Right atrium auricular region (tissue), 2 donors: ENCODE measurements around the gene PIRT. TPM values are rescaled to one million over a fixed set of nuclear protein-coding genes. Genes with fewer than 3 reads are reported as not detected.
"Not testable (repeated sequence)": the region's sequence is repeated elsewhere in the genome, so short reads cannot be mapped to it uniquely, and the experiment has no call there.

ENCODE experiments used
- DNase-seq: peaks from one replicate; pipeline ENCODE4 v3.0.0-alpha.2; 2019; ENCODE audit warnings: low spot score
- H3K27ac ChIP-seq, 2 donors: fragments of 200-600 bp; sonication (generic); 1 replicate in 1 of 2; 2 replicates in 1 of 2; pipeline ENCODE4 v1.5.1; 2016 to 2019
- H3K27me3 ChIP-seq, 2 donors: fragments of 200-600 bp; sonication (generic); one replicate each; pipeline versions ENCODE4 v1.5.1 to v1.6.0; 2017 to 2019
- H3K36me3 ChIP-seq: fragments of 200-600 bp; sonication (generic); one replicate; pipeline ENCODE4 v1.5.1; 2016
- H3K4me1 ChIP-seq, 2 donors: fragments of 200-600 bp; sonication (generic); one replicate each; pipeline versions ENCODE4 v1.5.1 to v1.6.0; 2017 to 2019
- H3K4me3 ChIP-seq, 2 donors: fragments of 200-600 bp; sonication (generic); 1 replicate in 1 of 2; 2 replicates in 1 of 2; pipeline ENCODE4 v1.5.1; 2017 to 2019; ENCODE audit warnings: mild to moderate bottlenecking in 1 of 2, moderate library complexity in 1 of 2
- H3K9me3 ChIP-seq, 2 donors: fragments of 200-600 bp; sonication (generic); one replicate each; pipeline ENCODE4 v1.5.1; 2019
- total RNA-seq, 2 donors: library from RNA; depleted of rRNA; stranded (reverse); fragments of >200 nt; gene quantifications; one replicate each; pipeline ENCODE4 v1.1.0, GENCODE V29; 2016
- TF ChIP-seq, protein P1 (sequence below), 2 donors: fragments of 200-600 bp; sonication (generic); IDR thresholded peaks; one replicate each; pipeline ENCODE4 v1.5.1; 2019; ENCODE audit warnings: antibody characterized with exemption in 2 of 2

The PIRT gene
- total RNA-seq, 2 donors from 2014 or later: not detected

DNA sequence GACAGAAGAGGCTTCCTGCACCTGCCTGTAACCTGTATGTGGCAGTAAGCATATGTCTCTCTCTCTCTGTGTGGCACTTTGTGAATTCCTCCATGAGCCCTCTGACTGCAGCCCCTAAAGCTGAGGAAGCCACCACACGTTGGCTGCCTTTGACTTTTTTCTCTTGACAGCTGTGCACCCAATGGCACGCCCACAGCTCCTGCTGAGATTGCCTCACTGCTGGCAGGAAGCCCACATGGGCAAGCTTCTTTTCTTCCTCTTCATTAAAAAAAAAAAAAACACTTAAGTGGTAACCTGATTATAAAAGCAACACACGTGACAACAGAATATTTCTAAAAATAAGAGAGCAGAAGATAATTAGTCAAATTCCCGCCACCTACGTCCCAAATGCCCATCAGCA lies 34.0 kb upstream of the PIRT start:
- DNase-seq: no peak
- Histone ChIP-seq H3K27me3 (peaks cover 0 to 4% of the 10 kb centered on the region in 2 donors), H3K9me3 (peaks cover 0 to 3% of the 10 kb centered on the region in 2 donors)

DNA sequence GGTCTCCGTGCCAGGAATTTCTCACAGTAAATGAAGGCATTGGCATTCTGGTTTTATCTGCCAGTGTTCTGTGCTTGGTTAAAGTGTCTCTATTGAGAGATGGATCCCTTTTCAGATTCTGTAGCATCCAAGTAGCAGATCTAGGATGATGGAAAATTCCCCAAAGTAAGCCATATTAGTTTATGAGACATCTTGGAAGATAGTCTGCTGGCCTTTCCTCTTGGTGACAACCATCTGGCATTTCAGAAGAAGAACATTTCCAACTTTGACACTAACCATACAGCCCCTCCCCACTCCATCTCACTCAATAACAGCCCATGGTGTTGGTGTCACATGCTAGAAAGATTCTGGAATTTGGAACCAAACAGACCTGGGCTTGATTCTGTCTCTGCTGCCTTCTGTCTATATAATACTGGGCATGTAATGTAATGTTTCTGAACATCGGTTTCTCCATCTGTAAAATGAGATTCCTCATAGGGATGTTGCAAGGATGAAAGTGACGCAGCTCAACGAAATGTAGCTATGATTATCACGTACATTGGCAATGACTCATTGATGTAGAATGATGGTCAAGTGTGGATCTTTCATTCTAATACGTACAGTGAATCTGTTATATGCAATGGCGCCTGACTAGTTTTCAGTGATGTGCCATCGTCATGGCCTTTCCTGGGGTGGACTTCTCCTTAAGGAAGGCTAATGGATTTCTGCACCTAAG lies 32.6 kb upstream of the PIRT start:
- TF ChIP-seq, protein P1, sequence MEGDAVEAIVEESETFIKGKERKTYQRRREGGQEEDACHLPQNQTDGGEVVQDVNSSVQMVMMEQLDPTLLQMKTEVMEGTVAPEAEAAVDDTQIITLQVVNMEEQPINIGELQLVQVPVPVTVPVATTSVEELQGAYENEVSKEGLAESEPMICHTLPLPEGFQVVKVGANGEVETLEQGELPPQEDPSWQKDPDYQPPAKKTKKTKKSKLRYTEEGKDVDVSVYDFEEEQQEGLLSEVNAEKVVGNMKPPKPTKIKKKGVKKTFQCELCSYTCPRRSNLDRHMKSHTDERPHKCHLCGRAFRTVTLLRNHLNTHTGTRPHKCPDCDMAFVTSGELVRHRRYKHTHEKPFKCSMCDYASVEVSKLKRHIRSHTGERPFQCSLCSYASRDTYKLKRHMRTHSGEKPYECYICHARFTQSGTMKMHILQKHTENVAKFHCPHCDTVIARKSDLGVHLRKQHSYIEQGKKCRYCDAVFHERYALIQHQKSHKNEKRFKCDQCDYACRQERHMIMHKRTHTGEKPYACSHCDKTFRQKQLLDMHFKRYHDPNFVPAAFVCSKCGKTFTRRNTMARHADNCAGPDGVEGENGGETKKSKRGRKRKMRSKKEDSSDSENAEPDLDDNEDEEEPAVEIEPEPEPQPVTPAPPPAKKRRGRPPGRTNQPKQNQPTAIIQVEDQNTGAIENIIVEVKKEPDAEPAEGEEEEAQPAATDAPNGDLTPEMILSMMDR (IDR thresholded peaks at IDR 0.05): no peak
- peaks cover 0 to 1% of the 10 kb centered on the region in 2 donors for H3K27me3 ChIP-seq
- peaks cover 0 to 3% of the 10 kb centered on the region in 2 donors for H3K9me3 ChIP-seq
- H3K27ac ChIP-seq: no peak overlapping the region
- H3K4me1 ChIP-seq: no peaks in the 10 kb centered on the region
- DNase-seq: no peak
- no peaks in the 10 kb centered on the region for H3K36me3 ChIP-seq
- no peak overlapping the region for H3K4me3 ChIP-seq

More for the DNA sequence above, 34.0 kb upstream of the PIRT start:
- TF ChIP-seq, protein P1 (IDR thresholded peaks at IDR 0.05): no peak
- Histone ChIP-seq H3K27ac (no peak overlapping the region), H3K4me3 (no peak overlapping the region), H3K36me3 (no peaks in the 10 kb centered on the region), H3K4me1 (no peaks in the 10 kb centered on the region)

DNA sequence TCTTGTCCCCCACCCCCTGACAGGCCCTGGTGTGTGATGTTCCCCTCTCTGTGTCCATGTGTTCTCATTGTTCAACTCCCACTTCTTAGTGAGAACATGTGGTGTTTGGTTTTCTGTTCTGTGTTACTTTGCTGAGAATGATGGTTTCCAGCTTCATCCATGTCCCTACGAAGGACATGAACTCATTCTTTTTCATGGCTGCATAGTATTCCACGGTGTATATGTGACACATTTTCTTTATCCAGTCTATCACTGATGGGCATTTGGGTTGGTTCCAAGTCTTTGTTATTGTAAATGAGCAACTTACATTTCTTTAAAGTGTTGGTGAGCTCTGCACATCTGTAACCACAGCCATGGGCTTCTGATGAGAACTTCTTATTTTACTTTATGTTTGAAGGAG lies 30.9 kb upstream of the PIRT start:
- not testable (repeated sequence) for DNase-seq, H3K4me1 ChIP-seq, H3K9me3 ChIP-seq, H3K36me3 ChIP-seq, H3K27me3 ChIP-seq, H3K27ac ChIP-seq, H3K4me3 ChIP-seq

DNA sequence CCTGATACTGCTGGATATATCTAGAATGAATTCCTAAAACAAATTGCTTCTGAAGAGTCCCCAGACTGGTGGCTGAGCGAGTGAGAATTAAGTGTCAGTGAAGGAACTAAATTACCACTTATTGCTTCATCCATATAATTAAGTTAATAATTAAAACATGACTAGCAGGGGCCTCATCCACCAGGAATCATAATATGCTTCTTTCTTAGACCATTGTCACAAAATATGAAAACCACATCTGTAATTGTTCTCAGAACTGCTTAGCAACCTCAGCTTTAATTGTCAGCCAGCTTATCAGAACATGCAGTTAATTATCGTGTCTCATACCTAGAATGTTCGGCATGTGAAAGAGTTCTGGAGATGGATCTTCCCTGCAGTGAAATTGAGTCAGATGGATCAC lies 21.2 kb upstream of the PIRT start:
- Histone ChIP-seq H3K27me3 (no peaks in the 10 kb centered on the region), H3K27ac (no peak overlapping the region), H3K36me3 (no peaks in the 10 kb centered on the region), H3K4me1 (no peaks in the 10 kb centered on the region), H3K9me3 (no peaks in the 10 kb centered on the region), H3K4me3 (no peak overlapping the region)
- TF ChIP-seq, protein P1 (IDR thresholded peaks at IDR 0.05): no peak
- no peak for DNase-seq

DNA sequence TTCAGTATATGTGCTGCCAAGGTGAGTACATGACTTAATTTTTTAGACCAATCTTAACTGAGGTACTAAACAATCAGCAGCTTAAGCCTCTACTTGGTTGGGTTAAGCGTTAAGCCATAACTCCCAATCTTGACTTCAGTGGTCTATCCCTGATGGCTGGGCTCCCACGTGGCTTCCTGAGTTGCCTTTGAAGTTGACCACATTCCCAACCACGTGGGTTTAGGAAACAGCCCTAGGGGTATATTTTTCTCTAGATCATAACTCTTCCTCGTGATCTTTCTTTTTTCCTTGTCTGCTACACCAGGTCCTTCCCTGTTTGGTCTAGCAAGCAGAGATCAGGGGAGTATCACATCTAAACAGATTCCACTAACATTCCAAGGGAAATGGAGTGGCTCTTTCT lies 20.1 kb upstream of the PIRT start:
- no peaks in the 10 kb centered on the region for H3K36me3 ChIP-seq
- TF ChIP-seq, protein P1 (IDR thresholded peaks at IDR 0.05): no peak
- no peaks in the 10 kb centered on the region for H3K9me3 ChIP-seq
- H3K4me1 ChIP-seq: no peaks in the 10 kb centered on the region
- no peaks in the 10 kb centered on the region for H3K27me3 ChIP-seq
- no peak for DNase-seq
- no peak overlapping the region for H3K4me3 ChIP-seq
- H3K27ac ChIP-seq: no peak overlapping the region

DNA sequence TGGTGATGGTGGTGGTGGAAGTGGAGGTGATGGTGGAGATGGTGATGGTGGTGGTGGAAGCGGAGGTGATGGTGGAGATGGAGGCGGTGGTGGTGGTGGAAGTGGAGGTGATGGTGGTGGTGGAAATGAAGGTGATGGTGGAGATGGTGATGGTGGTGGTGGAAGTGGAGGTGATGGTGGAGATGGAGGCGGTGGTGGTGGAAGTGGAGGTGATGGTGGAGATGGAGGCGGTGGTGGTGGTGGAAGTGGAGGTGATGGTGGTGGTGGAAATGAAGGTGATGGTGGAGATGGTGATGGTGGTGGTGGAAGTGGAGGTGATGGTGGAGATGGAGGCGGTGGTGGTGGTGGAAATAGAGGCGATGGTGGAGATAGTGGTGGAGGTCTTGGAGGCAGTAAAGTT lies 8.7 kb upstream of the PIRT start:
- H3K27ac ChIP-seq, H3K27me3 ChIP-seq, H3K36me3 ChIP-seq, H3K4me3 ChIP-seq, DNase-seq, H3K4me1 ChIP-seq: not testable (repeated sequence)
- H3K9me3 ChIP-seq: peaks cover 0 to 14% of the 10 kb centered on the region in 2 donors

DNA sequence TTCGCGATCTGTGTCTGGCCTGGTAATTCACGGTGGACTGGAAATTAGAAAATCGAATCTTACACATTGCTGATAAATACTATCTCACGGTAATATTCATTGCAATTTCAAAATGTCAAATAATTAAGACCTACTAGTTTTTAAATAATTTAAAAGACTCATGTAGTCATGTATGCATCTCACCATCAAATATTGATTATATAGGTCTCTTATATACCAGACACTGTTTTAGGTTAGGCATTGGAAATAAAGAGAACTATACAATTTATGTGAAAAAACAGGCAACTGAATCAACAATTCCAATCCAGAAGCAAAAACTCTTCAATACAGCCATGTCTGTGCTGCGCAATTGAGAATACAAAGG lies 7.5 kb upstream of the PIRT start:
- TF ChIP-seq, protein P1 (IDR thresholded peaks at IDR 0.05): peak in 1 of 2 donors; percentile 18
- no peaks in the 10 kb centered on the region for H3K27me3 ChIP-seq
- peak overlapping the region; percentile 34 to 51 for H3K4me3 ChIP-seq
- H3K27ac ChIP-seq: no peak overlapping the region
- peaks cover 0 to 8% of the 10 kb centered on the region in 2 donors for H3K9me3 ChIP-seq
- no peak for DNase-seq
- no peaks in the 10 kb centered on the region for H3K36me3 ChIP-seq
- H3K4me1 ChIP-seq: peaks cover 0 to 6% of the 10 kb centered on the region in 2 donors
